ENCODE measurements around the gene PUSL1. TPM values are rescaled to one million over a fixed set of nuclear protein-coding genes. Genes with fewer than 3 reads are reported as not detected.

The PUSL1 gene
- total RNA-seq, 1 donor from 2014 or later = 16.2 TPM

DNA sequence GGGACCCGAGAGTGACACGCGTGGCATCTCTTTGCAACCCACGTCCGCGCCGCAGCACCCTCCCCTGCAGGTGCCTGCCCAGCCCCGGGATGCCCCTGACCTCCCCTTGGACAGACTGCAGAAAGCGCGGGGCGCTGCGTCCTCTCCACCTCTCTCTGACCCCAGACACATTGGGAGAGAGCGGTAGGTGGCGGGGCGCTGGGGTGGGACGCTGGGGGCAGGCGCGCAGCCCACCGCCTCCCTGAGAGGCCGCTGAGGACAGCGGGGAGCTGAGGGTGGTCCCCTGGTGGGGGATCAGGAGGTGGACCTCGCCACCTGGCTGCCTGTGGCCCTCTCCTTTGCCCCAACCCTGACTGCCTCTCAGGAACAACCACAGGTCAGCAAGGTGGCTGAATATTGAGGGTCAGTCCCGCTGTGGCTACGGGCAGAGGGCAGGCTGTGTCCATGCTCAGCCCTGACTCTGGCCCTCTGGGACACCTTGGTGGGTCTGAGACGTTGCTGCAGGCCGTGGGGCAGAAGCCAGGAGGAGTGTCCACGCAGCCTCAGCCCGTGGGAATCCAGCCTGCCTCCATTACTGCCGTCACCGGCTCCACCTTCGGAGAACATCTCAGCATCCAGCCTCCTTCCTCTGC, 34.0 kb upstream of the PUSL1 start:
- intact Hi-C loops (cut with DNase I) = no loop called here
- H3K27me3 ChIP-seq (ENCODE audit: low read depth) = no peaks in the 10 kb centered on the region
- TF ChIP-seq, protein P1, sequence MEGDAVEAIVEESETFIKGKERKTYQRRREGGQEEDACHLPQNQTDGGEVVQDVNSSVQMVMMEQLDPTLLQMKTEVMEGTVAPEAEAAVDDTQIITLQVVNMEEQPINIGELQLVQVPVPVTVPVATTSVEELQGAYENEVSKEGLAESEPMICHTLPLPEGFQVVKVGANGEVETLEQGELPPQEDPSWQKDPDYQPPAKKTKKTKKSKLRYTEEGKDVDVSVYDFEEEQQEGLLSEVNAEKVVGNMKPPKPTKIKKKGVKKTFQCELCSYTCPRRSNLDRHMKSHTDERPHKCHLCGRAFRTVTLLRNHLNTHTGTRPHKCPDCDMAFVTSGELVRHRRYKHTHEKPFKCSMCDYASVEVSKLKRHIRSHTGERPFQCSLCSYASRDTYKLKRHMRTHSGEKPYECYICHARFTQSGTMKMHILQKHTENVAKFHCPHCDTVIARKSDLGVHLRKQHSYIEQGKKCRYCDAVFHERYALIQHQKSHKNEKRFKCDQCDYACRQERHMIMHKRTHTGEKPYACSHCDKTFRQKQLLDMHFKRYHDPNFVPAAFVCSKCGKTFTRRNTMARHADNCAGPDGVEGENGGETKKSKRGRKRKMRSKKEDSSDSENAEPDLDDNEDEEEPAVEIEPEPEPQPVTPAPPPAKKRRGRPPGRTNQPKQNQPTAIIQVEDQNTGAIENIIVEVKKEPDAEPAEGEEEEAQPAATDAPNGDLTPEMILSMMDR (IDR thresholded peaks at IDR 0.05) = no peak
- DNase-seq (no peak), ATAC-seq (no peak)
- H3K27ac ChIP-seq = peak overlapping the region; percentile 87
- peaks cover 5% of the 10 kb centered on the region for H3K36me3 ChIP-seq
- peak overlapping the region; percentile 93 for H3K4me3 ChIP-seq
- no peaks in the 10 kb centered on the region for H3K9me3 ChIP-seq
- H3K4me1 ChIP-seq = peaks cover 40% of the 10 kb centered on the region

DNA sequence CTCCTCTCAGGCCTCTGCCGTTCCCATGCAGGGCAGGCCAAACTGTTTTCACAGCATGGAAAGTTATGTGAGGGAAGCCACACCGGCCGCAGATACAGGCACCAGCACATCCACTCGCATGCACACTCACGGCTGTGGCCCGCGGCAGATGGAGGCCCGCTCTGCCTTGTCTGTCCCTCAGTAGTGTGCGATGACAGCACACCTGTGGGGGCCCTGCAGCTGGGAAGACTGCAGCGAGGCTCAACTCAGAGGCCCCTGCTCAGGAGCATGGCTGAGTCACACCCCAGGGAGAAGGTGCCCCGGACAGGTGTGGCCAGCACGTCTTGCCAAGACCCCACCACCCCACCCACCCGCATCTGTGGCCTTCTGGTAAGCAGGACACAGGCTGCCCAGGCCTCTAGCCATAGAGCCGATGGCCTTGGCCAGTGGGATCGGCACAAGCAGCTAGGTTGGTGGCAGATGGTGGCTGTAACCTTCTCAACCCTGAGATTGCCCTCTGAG, 33.4 kb upstream of the PUSL1 start:
- TF ChIP-seq, protein P1 (IDR thresholded peaks at IDR 0.05) = no peak
- H3K9me3 ChIP-seq = no peaks in the 10 kb centered on the region
- peaks cover 38% of the 10 kb centered on the region for H3K4me1 ChIP-seq
- no peak for ATAC-seq
- DNase-seq = no peak
- no peaks in the 10 kb centered on the region for H3K27me3 ChIP-seq (ENCODE audit: low read depth)
- intact Hi-C loops (cut with DNase I) = no loop called here
- H3K36me3 ChIP-seq = peaks cover 5% of the 10 kb centered on the region
- H3K27ac ChIP-seq = no peak overlapping the region
- peak overlapping the region; percentile 93 for H3K4me3 ChIP-seq

DNA sequence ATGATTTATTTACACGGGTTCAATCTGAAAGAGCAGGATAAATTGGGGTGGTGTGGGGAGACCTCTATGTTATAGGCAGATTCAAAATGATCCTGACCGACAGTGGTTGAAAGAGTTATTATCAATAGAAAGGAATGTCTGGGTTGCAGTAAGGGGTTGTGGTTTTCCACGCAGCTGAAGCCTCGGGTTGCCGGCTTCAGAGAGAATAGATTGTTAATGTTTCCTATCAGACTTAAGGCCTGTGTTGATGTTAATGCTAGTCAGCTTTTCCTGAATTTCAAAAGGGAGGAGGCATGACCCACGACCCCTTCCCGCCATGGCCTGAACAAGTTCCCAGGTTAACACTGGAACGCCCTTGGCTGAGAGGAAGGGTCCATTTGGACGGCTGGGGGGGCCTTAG, 32.6 kb upstream of the PUSL1 start:
- Histone ChIP-seq H3K36me3 (peaks cover 5% of the 10 kb centered on the region), H3K27me3 (ENCODE audit: low read depth) (no peaks in the 10 kb centered on the region), H3K4me1 (peaks cover 29% of the 10 kb centered on the region), H3K27ac (no peak overlapping the region), H3K4me3 (no peak overlapping the region), H3K9me3 (no peaks in the 10 kb centered on the region)
- TF ChIP-seq, protein P1 (IDR thresholded peaks at IDR 0.05) = no peak
- ATAC-seq (no peak), DNase-seq (no peak)
- intact Hi-C loops (cut with DNase I) = no loop called here

DNA sequence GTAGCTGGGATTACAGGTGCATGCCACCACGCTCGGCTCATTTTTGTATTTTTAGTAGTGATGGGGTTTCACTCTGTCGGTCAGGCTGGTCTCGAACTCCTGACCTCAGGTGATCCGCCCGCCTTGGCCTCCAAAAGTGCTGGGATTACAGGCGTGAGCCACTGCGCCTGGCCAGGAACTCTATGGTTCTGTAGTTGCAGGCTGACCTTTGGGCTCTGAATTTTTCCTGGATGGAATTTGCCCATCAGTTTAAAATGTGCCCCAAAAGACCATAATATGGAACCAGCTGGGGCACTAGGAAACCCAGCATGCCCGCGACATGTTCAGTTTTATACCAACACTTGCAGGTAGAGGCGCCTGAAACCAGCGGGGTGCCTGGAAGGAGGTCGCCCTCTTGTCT, 29.8 kb upstream of the PUSL1 start:
- TF ChIP-seq, protein P1 (IDR thresholded peaks at IDR 0.05) = no peak
- Histone ChIP-seq H3K9me3 (no peaks in the 10 kb centered on the region), H3K27me3 (ENCODE audit: low read depth) (no peaks in the 10 kb centered on the region), H3K4me1 (peaks cover 13% of the 10 kb centered on the region), H3K36me3 (no peaks in the 10 kb centered on the region), H3K4me3 (no peak overlapping the region), H3K27ac (no peak overlapping the region)
- intact Hi-C loops (cut with DNase I) = no loop called here
- ATAC-seq = no peak
- no peak for DNase-seq

DNA sequence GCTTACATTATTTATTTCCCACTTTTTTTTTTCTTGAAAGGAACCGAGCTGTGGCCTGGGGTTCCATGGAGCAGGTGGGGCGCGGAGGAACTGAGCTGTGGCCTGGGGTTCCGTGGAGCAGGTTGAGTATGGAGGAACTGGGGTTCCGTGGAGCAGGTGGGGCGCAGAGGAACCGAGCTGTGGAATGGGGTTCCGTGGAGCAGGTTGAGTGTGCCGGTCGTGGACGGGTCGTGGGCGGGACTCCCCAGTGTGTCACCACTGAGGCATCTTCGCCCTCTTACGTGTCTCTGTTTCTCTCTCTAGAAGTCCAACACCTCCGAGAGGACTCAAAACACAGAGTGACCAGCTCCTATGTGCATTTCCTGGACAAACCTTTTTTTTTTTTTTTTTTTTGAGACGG, 29.4 kb upstream of the PUSL1 start:
- H3K27ac ChIP-seq = no peak overlapping the region
- intact Hi-C loops (cut with DNase I) = no loop called here
- H3K4me3 ChIP-seq = no peak overlapping the region
- TF ChIP-seq, protein P1 (IDR thresholded peaks at IDR 0.05) = no peak
- H3K27me3 ChIP-seq (ENCODE audit: low read depth) = no peaks in the 10 kb centered on the region
- ATAC-seq (no peak), DNase-seq (no peak)
- peaks cover 13% of the 10 kb centered on the region for H3K4me1 ChIP-seq
- no peaks in the 10 kb centered on the region for H3K9me3 ChIP-seq
- no peaks in the 10 kb centered on the region for H3K36me3 ChIP-seq
